GM12878 (cell line): ENCODE data around the gene BOD1L2. TPM values are rescaled to one million over a fixed set of nuclear protein-coding genes. Genes with fewer than 3 reads are reported as not detected.
A peak's percentile ranks its signal among the peaks of the same experiment; 100 is the strongest.

Source experiments
- ATAC-seq: fragments of 200-7000 bp; cut with Tn5 transposase; 3 replicates; pipeline ENCODE4 v1.9.1; 2020; ENCODE audit warnings: mild to moderate bottlenecking, moderate library complexity
- BruUV-seq: library from RNA; stranded (reverse); fragments of 400-500 nt; replicated peaks from 2 replicates; lab custom pipeline; 2021; lab: Mats Ljungman, UMichigan
- CTCF ChIA-PET: fragments of 300-600 bp; sonication (Branson Sonifier 250); formaldehyde crosslinking; extraction: SDS; loops from one replicate; lab custom pipeline; 2021; ENCODE audit warnings: inconsistent platforms; lab: Yijun Ruan, JAX
- POLR2A ChIA-PET: fragments of 350-600 bp; formaldehyde crosslinking; extraction: SDS; loops from one replicate; lab custom pipeline; 2021; ENCODE audit warnings: inconsistent platforms; lab: Charles Lee
- RAD21 ChIA-PET: fragments of 300-600 bp; sonication (Branson Sonifier 250); formaldehyde crosslinking; loops from one replicate; lab custom pipeline; 2023; ENCODE audit warnings: antibody characterized with exemption; ENCODE audit not compliant: unreplicated experiment; lab: Charles Lee
- SMC1A ChIA-PET: fragments of 300-600 bp; sonication (Branson Sonifier 250); formaldehyde crosslinking; loops from one replicate; lab custom pipeline; 2023; ENCODE audit not compliant: unreplicated experiment, uncharacterized antibody; lab: Charles Lee
- DNase-seq: peaks from one replicate; pipeline ENCODE4 v3.0.0-alpha.2; 2011; ENCODE audit warnings: low read depth, low spot score
- FAIRE-seq: peaks from 3 replicates; lab custom pipeline; 2011; peaks lifted over from hg19 to GRCh38; lab: Jason Lieb, UNC
- H2AFZ ChIP-seq: 2 replicates; pipeline ENCODE4 v1.6.0; 2011; ENCODE audit warnings: low read depth, low read length, control low read depth; ENCODE audit not compliant: control insufficient read depth
- H3K27ac ChIP-seq: 2 replicates; pipeline ENCODE4 v1.5.1; 2011; ENCODE audit warnings: control low read depth; ENCODE audit not compliant: control insufficient read depth, insufficient read depth
- H3K27me3 ChIP-seq, 2 experiments: replicated peaks in 1 of 2; 2 replicates each; pipeline versions ENCODE4 v1.6.0 to v1.6.1; 2011; ENCODE audit warnings: low read length in 1 of 2; ENCODE audit not compliant: control insufficient read depth in 2 of 2, insufficient read depth in 2 of 2
- H3K36me3 ChIP-seq, 2 experiments: 2 replicates each; pipeline ENCODE4 v1.5.1; 2011; ENCODE audit warnings: low read length in 1 of 2; ENCODE audit not compliant: control insufficient read depth in 2 of 2, insufficient read depth in 2 of 2
- H3K4me1 ChIP-seq: 2 replicates; pipeline ENCODE4 v1.6.1; 2011; ENCODE audit warnings: mild to moderate bottlenecking, low read length, moderate library complexity, mixed read lengths; ENCODE audit not compliant: control insufficient read depth, insufficient read depth
- H3K4me2 ChIP-seq: 2 replicates; pipeline ENCODE4 v1.6.0; 2011; ENCODE audit warnings: control low read depth; ENCODE audit not compliant: control insufficient read depth, insufficient read depth
- H3K4me3 ChIP-seq: fragments of 200-600 bp; sonication (generic); 2 replicates; pipeline ENCODE4 v1.5.1; 2016
- H3K79me2 ChIP-seq: 2 replicates; pipeline ENCODE4 v1.6.0; 2011; ENCODE audit warnings: low read length; ENCODE audit not compliant: control insufficient read depth, insufficient read depth
- H3K9ac ChIP-seq: 2 replicates; pipeline ENCODE4 v1.8.0; 2011; ENCODE audit warnings: low read length, control low read depth, mixed read lengths; ENCODE audit not compliant: control insufficient read depth, insufficient read depth
- H3K9me3 ChIP-seq: replicated peaks from 3 replicates; pipeline ENCODE4 v1.5.1; 2011; ENCODE audit warnings: mild to moderate bottlenecking, low read length; ENCODE audit not compliant: control insufficient read depth, insufficient read depth
- H4K20me1 ChIP-seq: 2 replicates; pipeline ENCODE4 v1.6.0; 2011; ENCODE audit not compliant: control insufficient read depth, insufficient read depth
- CHD2 ChIP-seq: IDR thresholded peaks from 2 replicates; pipeline ENCODE4 v1.6.1; 2011; ENCODE audit warnings: low read depth, low read length, improper control_type of control experiment, borderline replicate concordance
- HSF1 ChIP-seq: fragments of 150-350 bp; IDR thresholded peaks from 2 replicates; pipeline ENCODE4 v1.6.1; 2014; ENCODE audit warnings: mild to moderate bottlenecking, low read depth, low read length
- JUND ChIP-seq: IDR thresholded peaks from 2 replicates; pipeline ENCODE4 v1.6.1; 2012; ENCODE audit warnings: low read depth, mild to moderate bottlenecking, low read length, improper control_type of control experiment, moderate library complexity
- MYB ChIP-seq: fragments of 150-350 bp; IDR thresholded peaks from 2 replicates; pipeline ENCODE4 v1.6.1; 2014; ENCODE audit warnings: mild to moderate bottlenecking, low read depth, low read length, borderline replicate concordance
- NFXL1 ChIP-seq: fragments of 450-650 bp; IDR thresholded peaks from 2 replicates; pipeline ENCODE4 v1.6.1; 2017; ENCODE audit warnings: antibody characterized with exemption, mild to moderate bottlenecking, borderline replicate concordance
- PKNOX1 ChIP-seq: fragments of 450-650 bp; IDR thresholded peaks from 2 replicates; pipeline ENCODE4 v1.6.1; 2016; ENCODE audit warnings: mild to moderate bottlenecking
- REST ChIP-seq: IDR thresholded peaks from 2 replicates; pipeline ENCODE4 v1.6.1; 2012; ENCODE audit warnings: mild to moderate bottlenecking, low read depth, low read length
- WGBS: methylation state at CpG from one replicate; pipeline ENCODE4 v1.1.6; 2016; ENCODE audit warnings: low lambda C conversion rate; ENCODE audit not compliant: insufficient replicate concordance, insufficient coverage; ENCODE audit errors: missing lambda C conversion rate; 5-methylcytosine and 5-hydroxymethylcytosine counted together
- in situ Hi-C: fragments of 300-500 bp; cut with MboI; formaldehyde crosslinking; loops from 9 replicates; pipeline ENCODE4 v1.14.3; 2018; ENCODE audit warnings: mixed read lengths
- intact Hi-C: fragments of 100-400 bp; cut with micrococcal nuclease; formaldehyde crosslinking; loops from one replicate; pipeline ENCODE4 v1.14.2; 2022; ENCODE audit not compliant: unreplicated experiment
- polyA plus RNA-seq, 11 experiments: library from polyadenylated mRNA; depleted of rRNA in 4 of 11; unstranded in 6 of 11; stranded (reverse) in 5 of 11; fragments of >200 nt; fragmentation: Nextera tagmentation in 4 of 11; fragmentation: Illumina TruSeq in 1 of 11; extraction: Ambion mirVana in 4 of 11; extraction: Trizol in 1 of 11; gene quantifications; 1 replicate in 1 of 11; 2 replicates in 10 of 11; pipeline versions ENCODE4 v1.2.1 to v1.2.3, GENCODE V29; 2011 to 2016; ENCODE audit warnings: inconsistent platforms in 2 of 11, missing spikeins in 2 of 11, low read depth in 1 of 11
- total RNA-seq, 4 experiments: library from RNA; depleted of rRNA in 3 of 4; stranded (reverse); fragments of >200 nt in 3 of 4; fragmentation: Illumina TruSeq in 1 of 4; extraction: Trizol in 1 of 4; gene quantifications; 2 replicates each; pipeline versions ENCODE4 v1.2.1 to v1.2.3, GENCODE V29; 2013 to 2021

BOD1L2 gene
- total and polyA plus RNA-seq, 10 of the 15 experiments (the other 5 are each of a cell fraction or from before 2014, with no cell fraction given), result not detected

- no TSS peak for BruUV-seq
- no peak overlapping the region for H3K4me2 ChIP-seq
- no peaks in the 10 kb centered on the region; a peak in 1 of 4 replicates for H3K27me3 ChIP-seq
- no peaks in the 10 kb centered on the region for H3K79me2 ChIP-seq
- no peak overlapping the region for H2AFZ ChIP-seq
- CTCF ChIA-PET, result interaction anchor here (0.6 kb wide), 1 partner anchor 379 kb away, joined by 3 read pairs; no protein-coding TSS in a partner anchor
- no peaks in the 10 kb centered on the region for H3K4me1 ChIP-seq
- no peaks in the 10 kb centered on the region for H3K9me3 ChIP-seq
- WGBS, result 40% methylated on average over 8 of the region's 8 CpGs
- in situ Hi-C loops, result no loop called here
- no peak overlapping the region for H3K9ac ChIP-seq
- H4K20me1 ChIP-seq, result no peaks in the 10 kb centered on the region
- no peak for ATAC-seq
- no peak for DNase-seq
- intact Hi-C loops, result no loop called here
- SMC1A ChIA-PET, result interaction anchor here (0.7 to 1.2 kb wide), 2 partner anchors 18 to 22 kb away, joined by 3 to 4 read pairs; no protein-coding TSS in a partner anchor
- FAIRE-seq, result no peak
- RAD21 ChIA-PET, result no interaction called here
- no peak overlapping the region for H3K4me3 ChIP-seq
- TF ChIP-seq JUND (no peak), REST (peak; percentile 24; the same call in 1 of the 2 replicates), NFXL1 (no peak), MYB (no peak), CHD2 (no peak), HSF1 (no peak), PKNOX1 (no peak)
- no peaks in the 10 kb centered on the region for H3K36me3 ChIP-seq
- no peak overlapping the region for H3K27ac ChIP-seq
- POLR2A ChIA-PET, result no interaction called here
Observed at GRCh38 chr18:57128220-57128932, 18.5 kb upstream of the BOD1L2 start.
